Activated CD8-positive, alpha-beta memory T cell treated with anti-CD3 and anti-CD28 coated beads, Interleukin-2, amount 10 ng/mL, durations not matched to agents 7 days and 5 days (primary cell): ENCODE data around the gene CGNL1. TPM values are rescaled to one million over a fixed set of nuclear protein-coding genes. Genes with fewer than 3 reads are reported as not detected.

Experiments
- ATAC-seq: fragments of 150-1000 bp; cut with Tn5 transposase; one replicate; pipeline ENCODE4 v1.10.0; 2021; ENCODE audit warnings: moderate library complexity
- CTCF ChIA-PET: fragments of 350-600 bp; sonication (Branson Sonifier 250); formaldehyde crosslinking; loops from one replicate; lab custom pipeline; 2021; ENCODE audit warnings: antibody characterized with exemption; lab: Charles Lee
- DNase-seq: peaks from one replicate; pipeline ENCODE4 v3.0.0-alpha.2; 2020
- H3K27ac Mint-ChIP-seq: one replicate; pipeline ENCODE4 v1.8.0; 2021; ENCODE audit warnings: mild to moderate bottlenecking, mixed read lengths
- H3K27me3 Mint-ChIP-seq: one replicate; pipeline ENCODE4 v1.8.0; 2021; ENCODE audit warnings: mixed read lengths
- H3K36me3 Mint-ChIP-seq: one replicate; pipeline ENCODE4 v1.8.0; 2021; ENCODE audit warnings: mild to moderate bottlenecking, mixed read lengths
- H3K4me1 Mint-ChIP-seq: one replicate; pipeline ENCODE4 v1.8.0; 2021; ENCODE audit warnings: mixed read lengths
- H3K4me3 Mint-ChIP-seq: one replicate; pipeline ENCODE4 v1.8.0; 2021; ENCODE audit warnings: mild to moderate bottlenecking, moderate library complexity, mixed read lengths
- H3K9me3 Mint-ChIP-seq: one replicate; pipeline ENCODE4 v1.8.0; 2022; ENCODE audit warnings: low read depth, mixed read lengths
- total RNA-seq, 2 experiments: library from RNA; stranded (reverse); gene quantifications; one replicate each; pipeline ENCODE4 v1.2.3, GENCODE V29; 2021

Gene CGNL1
- total RNA-seq, 2 experiments from 2014 or later, result not detected

DNA sequence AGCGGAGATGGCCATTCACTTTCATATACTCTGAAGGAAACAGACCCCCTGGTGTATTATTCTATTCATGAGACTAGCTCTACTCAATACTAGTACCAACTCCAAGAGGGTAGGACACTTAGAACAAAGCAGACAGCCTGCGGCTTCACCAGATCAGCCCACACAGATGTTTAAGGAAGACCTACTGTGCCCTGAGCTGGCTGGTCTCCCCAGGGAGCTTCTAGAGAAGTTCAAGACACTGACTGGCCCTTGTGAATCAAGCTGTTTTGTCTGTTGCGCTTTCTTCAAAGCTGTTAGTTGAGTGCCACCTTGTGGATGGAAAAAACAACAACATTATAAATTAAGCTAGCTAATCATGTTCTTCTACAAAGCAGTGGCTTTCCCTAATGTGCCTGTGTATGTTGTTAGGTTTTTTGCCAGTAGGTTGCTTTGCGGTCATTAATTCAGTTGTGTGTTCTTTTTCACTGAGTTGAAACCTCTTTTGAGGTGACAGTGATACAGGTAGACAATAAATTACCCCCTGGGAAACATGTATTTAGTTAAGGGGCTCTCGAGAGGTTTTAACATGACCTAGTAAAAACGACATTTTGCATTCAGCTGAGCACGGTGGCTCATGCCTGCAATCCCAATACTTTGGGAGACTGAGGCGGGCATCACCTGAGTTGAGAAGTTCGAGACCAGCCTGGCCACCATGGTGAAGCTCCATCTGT, 151.2 kb downstream of the CGNL1 start:
- CTCF ChIA-PET, result interaction anchor here (0.7 to 5.6 kb wide), 13 partner anchors 8 to 392 kb away, joined by 3 to 66 read pairs (median 3); no protein-coding TSS in a partner anchor
- no peak overlapping the region for H3K27ac Mint-ChIP-seq
- H3K27me3 Mint-ChIP-seq, result peaks cover 47% of the 10 kb centered on the region
- DNase-seq, result no peak
- no peaks in the 10 kb centered on the region for H3K9me3 Mint-ChIP-seq
- ATAC-seq, result peak; percentile 9
- no peak overlapping the region for H3K4me3 Mint-ChIP-seq
- no peaks in the 10 kb centered on the region for H3K4me1 Mint-ChIP-seq
- no peaks in the 10 kb centered on the region for H3K36me3 Mint-ChIP-seq

DNA sequence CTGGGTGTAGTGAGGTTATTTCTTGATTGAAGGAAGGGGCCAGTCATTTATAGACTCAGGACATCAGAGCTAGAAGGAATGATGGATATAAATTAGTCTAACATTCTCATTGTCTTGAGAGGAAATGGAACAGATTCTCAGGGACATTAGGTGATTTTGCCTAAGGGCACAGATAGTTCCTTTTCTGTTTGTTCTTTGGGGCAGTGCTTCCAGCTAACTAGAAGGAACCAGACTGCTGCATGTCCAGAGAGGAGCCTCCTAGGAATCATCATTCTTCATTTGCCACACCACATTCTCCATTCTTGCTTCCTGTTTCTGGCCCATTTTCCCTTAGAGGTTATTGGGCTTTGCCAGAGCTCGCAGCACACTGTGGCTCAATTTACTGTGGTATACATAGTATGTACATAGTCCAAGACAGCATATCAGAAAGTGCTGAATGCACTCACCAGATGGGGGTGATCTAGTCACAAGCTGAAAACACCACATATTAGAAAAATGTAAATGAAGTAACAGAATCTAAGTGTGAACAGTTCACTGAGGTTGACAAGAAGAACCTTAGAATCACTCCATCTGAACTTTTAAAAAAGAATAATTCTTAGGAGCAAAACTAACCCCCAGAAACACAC, 152.7 kb downstream of the CGNL1 start:
- ATAC-seq (no peak), DNase-seq (no peak)
- Mint-ChIP-seq H3K4me1 (no peaks in the 10 kb centered on the region), H3K4me3 (no peak overlapping the region), H3K27me3 (peaks cover 49% of the 10 kb centered on the region), H3K27ac (no peak overlapping the region), H3K9me3 (no peaks in the 10 kb centered on the region), H3K36me3 (no peaks in the 10 kb centered on the region)
- CTCF ChIA-PET, result interaction anchor here (0.9 to 5.6 kb wide), 9 partner anchors 8 to 188 kb away, joined by 3 to 66 read pairs (median 5); no protein-coding TSS in a partner anchor

DNA sequence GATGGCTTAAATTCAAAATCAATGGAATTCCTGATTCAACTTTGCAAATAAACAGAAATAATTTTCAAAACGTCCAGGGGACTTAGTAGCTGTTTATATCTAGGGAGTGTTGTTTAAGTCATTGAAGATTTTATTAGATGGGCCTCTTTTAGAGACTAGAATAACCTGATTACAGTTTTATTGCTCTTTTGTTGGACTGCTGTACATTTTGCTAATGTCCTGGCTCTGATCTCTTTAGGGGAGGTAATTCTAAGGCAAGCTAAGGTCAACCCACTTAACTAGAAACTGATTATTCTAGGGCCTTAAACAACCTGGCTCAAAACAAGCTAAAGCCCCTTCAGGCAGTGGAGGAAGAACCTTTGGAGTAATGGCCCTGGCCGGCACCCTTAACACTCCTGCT, 153.4 kb downstream of the CGNL1 start:
- CTCF ChIA-PET, result interaction anchor here (0.7 to 5.6 kb wide), 5 partner anchors 12 to 383 kb away, joined by 3 to 66 read pairs (median 4); no protein-coding TSS in a partner anchor

DNA sequence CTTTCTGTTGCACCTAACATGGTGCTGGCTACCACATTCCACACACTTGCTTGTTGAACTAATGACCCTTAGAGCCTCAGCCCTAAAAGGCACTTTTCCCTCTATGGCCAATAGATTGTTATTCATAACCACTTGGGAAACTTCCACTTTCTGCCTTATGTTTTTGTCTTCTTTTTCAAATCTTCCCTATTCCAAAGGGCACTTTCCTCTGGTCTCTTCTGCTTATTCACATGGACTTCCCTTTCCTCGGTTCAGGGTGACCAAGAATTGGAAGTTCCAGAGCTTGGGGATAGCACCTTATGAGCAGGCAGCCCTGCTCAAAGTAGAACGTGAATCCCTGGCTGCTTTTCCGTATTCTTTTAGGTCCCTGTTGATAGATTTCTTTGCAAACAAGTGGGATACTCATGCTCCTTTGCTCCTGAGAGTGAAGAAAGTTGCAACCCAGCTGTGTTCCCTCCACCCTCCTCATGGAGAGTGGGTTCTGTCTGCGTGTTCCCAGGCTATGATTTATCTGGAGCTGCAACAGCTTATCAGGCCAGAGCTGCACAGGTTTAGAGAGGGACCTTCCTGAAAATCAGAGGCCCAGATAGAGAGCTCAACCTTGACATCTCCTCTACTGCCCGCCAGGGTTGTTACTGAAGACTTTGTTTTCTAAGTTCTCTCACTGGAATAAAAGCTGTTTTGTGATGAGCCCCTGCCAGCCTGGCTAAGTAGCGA, 156.6 kb downstream of the CGNL1 start:
- Mint-ChIP-seq H3K27me3 (peaks cover 41% of the 10 kb centered on the region), H3K4me1 (no peaks in the 10 kb centered on the region), H3K9me3 (no peaks in the 10 kb centered on the region), H3K4me3 (no peak overlapping the region), H3K36me3 (no peaks in the 10 kb centered on the region), H3K27ac (no peak overlapping the region)
- CTCF ChIA-PET, result interaction anchor here (1.4 to 1.6 kb wide), 2 partner anchors 9 to 192 kb away, joined by 3 to 6 read pairs; no protein-coding TSS in a partner anchor
- DNase-seq, result no peak
- no peak for ATAC-seq

More for the DNA sequence above, 153.4 kb downstream of the CGNL1 start:
- Mint-ChIP-seq H3K4me3 (no peak overlapping the region), H3K36me3 (no peaks in the 10 kb centered on the region), H3K27me3 (peaks cover 47% of the 10 kb centered on the region), H3K4me1 (no peaks in the 10 kb centered on the region), H3K27ac (no peak overlapping the region), H3K9me3 (no peaks in the 10 kb centered on the region)
- ATAC-seq, result no peak
- DNase-seq, result no peak

DNA sequence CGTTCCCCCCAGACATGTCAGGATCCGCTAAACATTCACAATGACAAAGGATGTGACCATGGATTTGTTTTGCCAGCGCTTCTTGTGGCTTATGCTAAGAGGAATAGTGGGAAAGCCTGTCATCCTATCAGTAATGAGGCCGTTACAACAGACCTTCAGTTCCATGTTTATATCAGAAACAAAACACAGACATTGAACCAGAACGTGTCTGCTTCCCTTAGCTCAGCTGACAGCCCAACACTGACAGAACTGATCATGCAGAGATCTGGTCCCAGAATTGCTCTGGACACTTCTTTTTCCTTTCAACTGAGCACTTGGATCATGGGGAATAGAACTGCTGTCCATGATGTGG, 157.1 kb downstream of the CGNL1 start:
- no peaks in the 10 kb centered on the region for H3K4me1 Mint-ChIP-seq
- H3K27ac Mint-ChIP-seq, result no peak overlapping the region
- ATAC-seq (no peak), DNase-seq (no peak)
- H3K27me3 Mint-ChIP-seq, result peaks cover 40% of the 10 kb centered on the region
- no peak overlapping the region for H3K4me3 Mint-ChIP-seq
- no peaks in the 10 kb centered on the region for H3K36me3 Mint-ChIP-seq
- no peaks in the 10 kb centered on the region for H3K9me3 Mint-ChIP-seq
- CTCF ChIA-PET, result interaction anchor here (1.4 to 1.6 kb wide), 2 partner anchors 9 to 193 kb away, joined by 3 to 6 read pairs; no protein-coding TSS in a partner anchor

DNA sequence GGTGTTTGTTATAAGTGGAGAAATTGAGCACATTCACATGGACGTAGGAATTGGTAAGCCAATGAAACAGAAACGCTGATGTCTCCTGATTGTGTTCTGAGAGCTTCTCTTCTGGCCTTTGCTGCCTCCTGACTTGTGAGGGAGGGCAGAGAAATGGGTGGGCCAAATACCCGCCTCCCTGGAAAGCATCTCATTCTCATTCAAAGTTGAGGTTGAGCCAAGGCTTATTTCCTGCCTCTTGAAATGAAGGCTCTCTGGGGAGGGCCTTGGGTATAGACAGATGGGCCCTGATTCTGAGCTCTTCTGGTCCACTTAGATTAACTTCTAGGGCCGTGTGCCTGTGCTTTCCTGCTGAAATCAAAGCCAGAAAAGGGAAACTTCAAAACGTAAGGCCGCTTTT, 158.0 kb downstream of the CGNL1 start:
- no peak for ATAC-seq
- no peak for DNase-seq
- peaks cover 36% of the 10 kb centered on the region for H3K27me3 Mint-ChIP-seq
- CTCF ChIA-PET, result interaction anchor here (1.6 kb wide), 1 partner anchor 193 kb away, joined by 6 read pairs; no protein-coding TSS in a partner anchor
- H3K27ac Mint-ChIP-seq, result no peak overlapping the region
- no peaks in the 10 kb centered on the region for H3K9me3 Mint-ChIP-seq
- H3K36me3 Mint-ChIP-seq, result no peaks in the 10 kb centered on the region
- no peaks in the 10 kb centered on the region for H3K4me1 Mint-ChIP-seq
- no peak overlapping the region for H3K4me3 Mint-ChIP-seq

DNA sequence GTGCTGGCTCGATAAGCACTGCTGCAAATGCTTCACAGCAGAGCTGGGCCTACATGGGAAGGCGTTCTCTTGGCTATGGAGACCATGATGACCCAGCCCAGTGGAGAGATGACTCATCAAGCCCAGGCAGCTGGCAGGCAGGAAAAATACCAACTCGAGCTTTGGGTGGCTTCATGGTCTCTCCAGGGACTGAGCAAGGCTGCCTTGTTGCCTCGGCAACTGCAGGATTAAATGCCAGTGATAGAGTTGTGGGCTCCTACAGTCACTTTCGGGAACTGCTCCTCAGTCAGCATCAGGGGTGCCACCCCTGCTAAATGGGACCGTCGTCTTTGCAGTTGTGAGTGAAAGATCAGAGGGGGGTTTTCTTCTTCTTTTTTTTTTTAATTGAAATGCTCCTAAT, 160.8 kb downstream of the CGNL1 start:
- no peak for DNase-seq
- CTCF ChIA-PET, result interaction anchor here (1.3 to 1.4 kb wide), 2 partner anchors 8 to 10 kb away, joined by 3 to 4 read pairs; no protein-coding TSS in a partner anchor
- Mint-ChIP-seq H3K27ac (no peak overlapping the region), H3K36me3 (no peaks in the 10 kb centered on the region), H3K4me1 (no peaks in the 10 kb centered on the region), H3K27me3 (peaks cover 24% of the 10 kb centered on the region), H3K4me3 (no peak overlapping the region), H3K9me3 (no peaks in the 10 kb centered on the region)
- no peak for ATAC-seq

DNA sequence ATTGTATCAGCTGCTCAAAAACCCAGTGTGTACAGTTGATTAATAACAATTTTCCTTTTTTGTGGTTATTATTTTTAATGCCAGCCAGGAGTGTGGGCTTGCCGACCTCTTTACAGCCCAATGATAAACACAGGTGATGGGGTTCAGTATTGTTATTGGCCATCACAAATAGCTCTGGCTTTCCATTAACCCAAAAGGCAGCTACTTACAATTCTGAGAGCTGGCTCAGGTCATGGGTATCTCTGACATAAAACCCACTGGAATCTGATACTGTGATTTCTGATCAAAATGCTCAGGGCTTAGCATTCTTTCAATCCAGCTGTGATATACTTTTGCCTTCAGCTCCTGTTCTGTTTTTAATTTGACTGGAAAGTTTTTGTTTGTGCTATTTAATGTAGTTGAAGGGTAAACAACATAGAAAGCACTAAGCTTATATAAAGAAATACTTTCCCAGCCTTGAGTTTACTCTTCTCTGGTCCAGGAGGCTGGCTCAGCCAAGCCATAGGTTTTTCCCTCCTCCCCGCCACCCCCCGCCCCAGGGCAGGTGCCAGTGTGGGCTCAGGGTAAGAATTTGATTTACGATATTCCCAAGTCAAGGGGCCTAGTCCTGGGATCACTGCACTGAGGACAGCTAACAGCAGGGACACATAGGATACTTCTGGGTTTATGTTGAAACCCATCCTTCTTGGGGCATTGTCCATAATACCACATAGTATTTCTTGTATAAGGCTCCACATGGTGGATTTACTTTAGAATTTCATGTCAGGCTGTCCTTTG, 161.4 kb downstream of the CGNL1 start:
- ATAC-seq (no peak), DNase-seq (no peak)
- Mint-ChIP-seq H3K36me3 (no peaks in the 10 kb centered on the region), H3K4me1 (no peaks in the 10 kb centered on the region), H3K27me3 (peaks cover 19% of the 10 kb centered on the region), H3K4me3 (no peak overlapping the region), H3K9me3 (no peaks in the 10 kb centered on the region), H3K27ac (no peak overlapping the region)
- CTCF ChIA-PET, result interaction anchor here (1.3 to 1.4 kb wide), 2 partner anchors 9 to 10 kb away, joined by 3 to 4 read pairs; no protein-coding TSS in a partner anchor

DNA sequence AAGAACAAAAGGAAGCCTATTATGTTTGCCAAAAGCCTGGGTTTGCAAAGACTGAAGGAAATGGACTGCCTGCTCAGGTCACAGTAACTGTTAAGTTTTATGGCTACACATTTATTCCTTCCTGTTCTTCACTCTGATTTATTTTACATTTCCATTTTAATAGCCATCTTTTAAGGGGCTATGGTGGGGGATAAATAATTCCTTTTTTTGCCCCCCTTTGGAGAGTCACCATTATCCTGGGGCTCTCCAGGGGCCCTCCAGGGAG, 161.9 kb downstream of the CGNL1 start:
- Mint-ChIP-seq H3K27ac (no peak overlapping the region), H3K4me1 (no peaks in the 10 kb centered on the region), H3K9me3 (no peaks in the 10 kb centered on the region), H3K36me3 (no peaks in the 10 kb centered on the region), H3K4me3 (no peak overlapping the region), H3K27me3 (peaks cover 18% of the 10 kb centered on the region)
- ATAC-seq, result no peak
- CTCF ChIA-PET, result interaction anchor here (1.3 to 1.4 kb wide), 2 partner anchors 10 to 11 kb away, joined by 3 to 4 read pairs; no protein-coding TSS in a partner anchor
- DNase-seq, result no peak

DNA sequence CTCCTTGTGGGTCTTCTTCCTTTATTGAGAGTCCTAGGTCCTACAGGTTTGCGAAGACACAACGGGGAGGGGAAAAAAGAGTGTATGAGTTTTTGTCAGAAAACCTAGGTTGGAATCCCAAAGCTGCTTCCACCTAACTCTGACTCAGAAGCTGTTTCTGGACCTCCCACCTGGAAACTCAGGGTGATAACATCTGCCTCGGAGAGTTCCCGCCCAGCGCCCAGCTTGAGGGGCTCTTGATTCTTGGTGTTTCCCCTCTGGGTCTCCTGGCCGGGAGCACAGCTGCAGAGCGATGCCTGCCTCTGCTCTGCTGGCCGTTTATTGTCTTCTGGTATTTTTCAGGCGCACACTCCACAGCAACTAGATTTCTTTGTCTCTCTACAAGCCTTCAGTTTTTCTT, 162.5 kb downstream of the CGNL1 start:
- Mint-ChIP-seq H3K4me3 (no peak overlapping the region), H3K9me3 (no peaks in the 10 kb centered on the region), H3K27me3 (peaks cover 16% of the 10 kb centered on the region), H3K4me1 (no peaks in the 10 kb centered on the region), H3K27ac (no peak overlapping the region), H3K36me3 (no peaks in the 10 kb centered on the region)
- ATAC-seq (no peak), DNase-seq (no peak)
- CTCF ChIA-PET, result interaction anchor here (1.2 to 1.3 kb wide), 2 partner anchors 10 to 16 kb away, joined by 3 to 5 read pairs; no protein-coding TSS in a partner anchor

DNA sequence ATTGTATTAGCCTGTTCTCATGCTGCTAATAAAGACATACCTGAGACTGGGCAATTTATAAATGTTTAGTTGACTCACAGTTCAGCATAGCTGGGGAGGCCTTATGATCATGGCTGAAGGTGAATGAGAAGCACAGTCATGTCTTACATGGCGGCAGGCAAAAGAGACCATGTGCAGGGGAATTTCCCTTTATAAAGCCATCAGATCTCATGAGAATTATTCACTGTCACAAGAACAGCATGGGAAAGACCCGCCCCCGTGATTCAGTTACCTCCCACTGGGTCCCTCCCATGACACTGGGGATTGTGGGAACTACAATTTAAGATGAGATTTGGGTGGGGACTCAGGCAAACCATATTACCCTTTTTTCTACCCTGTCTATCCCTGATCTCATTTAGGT, 163.9 kb downstream of the CGNL1 start:
- no peak overlapping the region for H3K27ac Mint-ChIP-seq
- CTCF ChIA-PET, result interaction anchor here (3.0 kb wide), 1 partner anchor 12 kb away, joined by 18 read pairs; no protein-coding TSS in a partner anchor
- DNase-seq (no peak), ATAC-seq (no peak)
- H3K27me3 Mint-ChIP-seq, result peaks cover 14% of the 10 kb centered on the region
- no peaks in the 10 kb centered on the region for H3K36me3 Mint-ChIP-seq
- no peaks in the 10 kb centered on the region for H3K4me1 Mint-ChIP-seq
- H3K9me3 Mint-ChIP-seq, result no peaks in the 10 kb centered on the region
- no peak overlapping the region for H3K4me3 Mint-ChIP-seq

DNA sequence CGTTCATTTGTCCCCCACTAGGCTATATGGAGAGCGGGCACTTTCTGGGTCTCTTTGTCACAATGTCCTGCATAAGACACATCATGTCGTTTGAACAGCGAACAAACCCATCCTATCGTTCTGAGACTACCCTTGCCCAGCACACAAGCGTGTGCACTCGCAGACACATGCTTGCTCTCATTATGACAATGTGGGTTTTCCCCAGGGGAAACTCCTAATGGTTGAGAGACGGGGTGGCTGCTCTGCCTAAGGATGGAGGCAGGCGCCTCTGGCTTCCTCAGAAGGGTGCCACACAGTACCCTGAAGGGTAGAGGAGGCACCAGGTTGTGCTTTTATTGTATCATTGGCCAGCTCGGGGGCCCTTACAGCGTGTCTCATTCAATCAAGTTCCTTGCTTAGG, 164.4 kb downstream of the CGNL1 start:
- Mint-ChIP-seq H3K4me1 (no peaks in the 10 kb centered on the region), H3K4me3 (no peak overlapping the region), H3K36me3 (no peaks in the 10 kb centered on the region), H3K27me3 (peaks cover 9% of the 10 kb centered on the region), H3K27ac (no peak overlapping the region), H3K9me3 (no peaks in the 10 kb centered on the region)
- DNase-seq (no peak), ATAC-seq (peak; percentile 33)
- CTCF ChIA-PET, result interaction anchor here (3.0 kb wide), 1 partner anchor 12 kb away, joined by 18 read pairs; no protein-coding TSS in a partner anchor
